GM12872 (cell line): ENCODE data around the gene REPS2.
A peak's percentile ranks its signal among the peaks of the same experiment; 100 is the strongest.

Source experiments
- CTCF ChIP-seq: IDR thresholded peaks from 3 replicates; pipeline ENCODE4 v1.5.1; 2011; ENCODE audit warnings: low read depth, mild to moderate bottlenecking, low read length, moderate library complexity; ENCODE audit not compliant: insufficient read depth

The REPS2 gene

GRCh38 chrX:17007134-17007768, 60.8 kb downstream of the REPS2 start:
- peak; percentile 51; the same call in 1 of the 3 replicates for TF ChIP-seq CTCF

DNA sequence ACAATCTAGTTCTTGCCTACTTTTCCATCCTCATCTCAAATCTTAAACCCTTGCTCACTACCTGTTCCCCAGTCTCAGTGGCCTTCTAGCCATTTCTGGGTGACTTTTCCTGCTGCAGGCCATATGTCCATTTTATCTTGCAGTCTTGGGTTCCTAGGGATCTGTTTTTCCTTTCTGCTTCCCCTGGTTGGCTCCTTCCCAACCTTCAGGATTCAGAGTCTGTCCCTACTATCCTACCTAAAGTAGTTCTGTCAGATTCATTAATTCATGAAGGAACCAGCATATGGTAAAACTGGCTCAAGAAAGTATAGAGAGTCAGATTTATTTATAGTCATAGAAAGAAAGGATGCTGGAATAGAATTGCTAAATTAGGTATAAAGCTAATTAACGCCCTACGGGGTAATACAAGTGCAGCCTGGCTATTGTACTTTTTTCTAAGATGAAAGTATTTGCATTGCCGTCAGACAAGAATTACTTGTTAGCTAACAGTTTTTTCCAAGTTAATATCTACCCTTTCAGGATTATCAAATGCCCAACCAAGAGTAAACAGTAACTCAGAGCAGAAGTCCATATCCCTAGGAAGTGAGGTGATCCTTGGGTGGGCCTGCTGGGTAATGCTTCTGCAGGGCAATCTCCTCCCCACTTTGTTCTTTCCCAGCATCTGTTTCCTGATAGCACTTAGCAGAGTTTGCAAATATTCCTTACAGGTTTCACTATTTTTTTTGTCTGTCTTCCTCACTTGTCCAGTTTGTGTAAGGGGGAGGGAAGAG, 63.6 kb downstream of the REPS2 start:
- TF ChIP-seq CTCF, result no peak

DNA sequence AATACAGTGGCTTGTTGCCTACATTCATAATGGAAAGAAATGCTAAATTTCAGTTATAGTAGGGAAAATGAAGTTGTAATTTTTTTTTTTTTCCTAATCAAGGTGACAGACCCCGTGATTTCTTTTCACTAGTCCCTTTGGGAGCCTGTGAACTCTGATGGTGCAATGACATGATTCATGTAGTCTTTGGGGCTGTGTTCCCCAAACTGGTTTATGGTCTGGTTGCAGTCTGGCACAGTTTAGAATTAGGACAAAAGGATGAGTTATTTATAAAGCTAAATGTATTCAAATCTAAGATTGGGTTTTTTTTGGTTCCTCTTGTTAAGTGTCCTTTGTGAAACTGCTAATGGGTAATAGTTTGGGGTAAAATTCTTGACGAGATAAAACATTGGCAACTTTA, 66.0 kb downstream of the REPS2 start:
- no peak for TF ChIP-seq CTCF

DNA sequence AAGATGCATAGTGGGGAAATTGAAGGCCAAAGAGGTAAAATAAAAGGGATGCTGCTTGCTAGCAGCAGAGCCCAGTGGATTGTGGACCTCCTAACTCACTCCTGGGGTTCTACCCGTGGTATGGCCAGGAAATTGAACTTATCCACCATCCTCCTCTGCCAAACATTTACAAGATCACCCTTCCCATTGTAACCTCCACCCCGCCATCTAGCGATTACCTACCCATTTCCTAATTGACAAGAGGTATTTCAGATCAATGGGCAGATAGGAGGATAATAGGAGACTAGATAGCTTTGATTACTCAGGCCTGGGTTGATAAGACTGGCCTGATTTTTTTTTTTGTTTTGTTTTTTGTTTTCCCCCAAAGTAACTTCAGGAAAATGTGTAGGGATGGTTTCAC, 67.8 kb downstream of the REPS2 start:
- TF ChIP-seq CTCF, result no peak

DNA sequence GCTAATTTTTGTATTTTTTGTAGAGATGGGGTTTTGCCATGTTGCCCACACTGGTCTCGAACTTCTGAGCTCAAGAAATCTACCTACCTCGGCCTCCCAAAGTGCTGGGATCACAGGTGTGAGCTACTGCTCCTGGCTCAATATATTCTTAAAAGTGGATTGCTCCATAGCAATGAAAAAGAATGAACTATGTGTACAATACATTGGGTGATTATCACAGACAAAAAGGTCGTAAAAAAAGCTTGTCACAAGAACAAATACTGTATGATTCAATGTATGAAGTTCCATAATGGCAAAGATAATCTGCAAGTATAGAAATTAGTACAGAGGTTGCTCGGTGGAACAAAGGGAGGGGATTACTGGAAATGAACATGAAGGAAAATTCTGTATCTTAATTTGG, 70.7 kb downstream of the REPS2 start:
- no peak for TF ChIP-seq CTCF

GRCh38 chrX:17020356-17020755, 73.9 kb downstream of the REPS2 start:
- no peak for TF ChIP-seq CTCF

DNA sequence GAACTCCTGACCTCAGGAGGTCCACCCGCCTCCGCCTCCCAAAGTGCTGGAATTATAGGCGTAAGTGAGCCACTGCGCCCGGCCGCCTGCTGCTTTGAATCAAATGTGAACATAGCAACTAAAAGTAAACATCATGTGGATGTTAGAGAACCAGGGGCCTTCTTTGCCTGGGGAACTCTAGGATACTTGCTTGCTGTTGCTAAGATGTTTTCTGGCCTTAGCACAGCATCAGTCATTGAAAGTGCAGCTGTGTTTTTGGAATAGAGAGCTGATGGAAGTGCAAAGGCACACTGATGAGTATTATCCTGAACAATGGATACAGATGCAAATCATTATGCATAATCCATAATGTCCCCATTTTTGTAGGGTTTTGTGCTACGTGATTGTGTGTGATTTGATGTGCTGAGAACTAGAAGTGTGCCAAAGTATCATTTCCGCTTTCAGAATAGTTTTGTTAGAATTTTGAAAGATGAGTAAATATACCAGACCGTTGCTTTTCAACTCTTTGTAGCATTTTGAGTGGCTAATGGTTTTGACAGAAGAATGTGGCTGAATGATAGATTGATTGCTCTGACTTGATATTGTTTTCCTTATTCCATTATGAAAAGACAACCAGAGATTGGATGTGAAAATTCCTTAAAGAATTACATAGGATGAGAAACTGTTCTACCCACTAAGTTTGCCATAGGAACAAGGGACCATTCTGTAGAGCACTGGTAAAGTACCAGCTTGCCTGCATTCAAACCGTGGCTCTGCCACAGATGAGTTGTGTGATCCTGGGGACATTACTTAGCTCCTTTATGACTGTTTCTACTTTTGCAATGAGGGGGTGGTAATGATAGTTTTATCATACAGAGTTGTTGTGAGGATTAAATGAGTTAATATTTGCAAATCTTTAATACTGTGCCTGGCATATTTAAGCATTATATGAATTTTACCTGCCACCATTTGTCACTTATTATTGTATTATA, 74.7 kb downstream of the REPS2 start:
- TF ChIP-seq CTCF, result no peak
